Bronchial smooth muscle cell (primary cell): ENCODE measurements around the gene MUC7. TPM values are rescaled to one million over a fixed set of nuclear protein-coding genes. Genes with fewer than 3 reads are reported as not detected.

Experiments used
- total RNA-seq: library from RNA; depleted of rRNA; stranded (reverse); fragments of >200 nt; gene quantifications from 2 replicates; pipeline ENCODE4 v1.2.1, GENCODE V29; 2014

The MUC7 gene
- total RNA-seq, result not detected in 2 replicates

DNA sequence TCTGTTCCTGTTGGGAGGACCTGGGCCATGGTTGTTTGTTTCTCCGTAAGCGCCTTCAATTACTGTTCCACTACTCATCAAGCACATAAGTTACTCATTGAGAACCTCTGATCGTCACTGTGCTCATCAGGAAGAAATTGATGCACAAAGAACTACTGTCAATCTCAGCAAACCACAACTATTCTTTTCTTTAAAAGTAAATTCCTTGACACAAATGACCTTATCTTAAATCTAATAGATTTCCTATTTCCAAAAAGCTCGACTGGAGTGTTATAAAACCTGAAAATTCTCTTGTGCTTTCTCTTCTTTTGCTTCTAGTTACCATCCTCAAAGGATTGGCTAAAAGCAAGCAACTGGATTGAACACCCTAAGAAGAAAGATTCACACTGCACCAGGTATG lies at the start of gene MUC7:
Gene MUC7 (plus strand): TSS at position 301 of the 400 bp plus-strand sequence. CDS start 1,825 bp downstream, outside the sequence.

DNA sequence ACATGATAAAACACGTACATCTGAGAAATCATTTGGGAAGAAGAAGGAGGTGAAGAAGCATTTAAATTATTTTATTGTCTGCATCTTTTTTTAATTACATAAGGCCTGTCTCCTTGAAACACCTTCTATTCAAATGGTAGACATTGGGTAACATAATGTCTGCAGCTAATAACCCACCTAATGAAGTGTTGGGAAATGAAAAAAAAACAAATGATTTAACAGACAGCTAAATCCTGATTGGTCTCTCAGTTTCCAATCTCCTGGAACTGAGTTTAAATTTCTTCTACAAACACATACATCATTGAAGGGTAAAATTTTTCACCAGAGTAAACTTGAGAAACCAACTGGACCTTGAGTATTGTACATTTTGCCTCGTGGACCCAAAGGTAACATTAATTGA lies 46.3 kb downstream of the MUC7 start, which contains the start of gene AMTN:
Gene AMTN (plus strand): TSS at position 301 of the 400 bp plus-strand sequence. CDS start 209 bp downstream, outside the sequence.

Other genes starting within 250 kb of the MUC7 start
- gene FDCSP, start 246.1 kb upstream of the MUC7 start, total RNA-seq, result not detected in 2 replicates
- not detected in 2 replicates for gene CSN3, start 229.6 kb upstream of the MUC7 start, total RNA-seq
- gene CABS1, start 137.2 kb upstream of the MUC7 start, total RNA-seq, result not detected in 2 replicates
- not detected in 2 replicates for gene SMR3A, start 111.4 kb upstream of the MUC7 start, total RNA-seq
- not detected in 2 replicates for gene SMR3B, start 89.1 kb upstream of the MUC7 start, total RNA-seq
- not detected in 2 replicates for gene OPRPN, start 74.3 kb upstream of the MUC7 start, total RNA-seq
- not detected in 2 replicates for gene AMTN, start 46.4 kb downstream of the MUC7 start, total RNA-seq
- gene AMBN, start 120.1 kb downstream of the MUC7 start, total RNA-seq, result not detected in 2 replicates
- 0.94 TPM in 1 of 2 replicates, not detected in the other for gene ENAM, start 156.5 kb downstream of the MUC7 start, total RNA-seq
- 0.34 and 2.7 TPM in 2 replicates for gene JCHAIN, start 194.3 kb downstream of the MUC7 start, total RNA-seq
- 19.4 and 19.5 TPM in 2 replicates for gene UTP3, start 216.3 kb downstream of the MUC7 start, total RNA-seq
- 66.6 and 84.2 TPM in 2 replicates for gene RUFY3, start 249.8 kb downstream of the MUC7 start, total RNA-seq